ENCODE results near the gene SYCP1. TPM values are rescaled to one million over a fixed set of nuclear protein-coding genes. Genes with fewer than 3 reads are reported as not detected.

SYCP1 gene
- total RNA-seq, 4 donors from 2014 or later: not detected

- peaks cover 0 to 4% (median 0%) of the 10 kb centered on the region in 4 donors for H3K4me1 ChIP-seq
- in situ Hi-C loops (cut with MboI; ENCODE audit: low pct_ligation_motif_present in 1 of 4, low pct_unique_long_range_greater_than_20kb in 1 of 4, low sequenced_read_pairs in 3 of 4): loop anchor here in 2 of 4 donors (25.0 kb wide), 1 partner anchor 590 kb away; no protein-coding TSS in a partner anchor
- no peaks in the 10 kb centered on the region for H3K9me3 ChIP-seq
- H3K27me3 ChIP-seq: no peaks in the 10 kb centered on the region
- no peak for DNase-seq
- no peaks in the 10 kb centered on the region for H3K36me3 ChIP-seq
- H3K27ac ChIP-seq: no peak overlapping the region
- intact Hi-C loops (cut with DNase I; ENCODE audit: low total_unique reads): no loop called here
- TF ChIP-seq CTCF (IDR thresholded peaks at IDR 0.05) (no peak), POLR2AphosphoS5 (IDR thresholded peaks at IDR 0.05) (no peak), EP300 (IDR thresholded peaks at IDR 0.05; ENCODE audit: low read depth) (no peak), POLR2A (IDR thresholded peaks at IDR 0.05) (no peak)
- H3K4me3 ChIP-seq: no peak overlapping the region
Measured at GRCh38 chr1:114997510-114998289, 143.0 kb downstream of the SYCP1 start.

- Histone ChIP-seq H3K27ac (no peak overlapping the region), H3K4me3 (no peak overlapping the region), H3K27me3 (no peaks in the 10 kb centered on the region), H3K36me3 (no peaks in the 10 kb centered on the region), H3K4me1 (no peaks in the 10 kb centered on the region), H3K9me3 (no peaks in the 10 kb centered on the region)
- DNase-seq: no peak
- WGBS, 2 donors (ENCODE audit: low coverage in 1 of 2): 80 to 89% methylated on average over 2 of the region's 2 CpGs
- intact Hi-C loops (cut with DNase I; ENCODE audit: low total_unique reads): no loop called here
- TF ChIP-seq POLR2AphosphoS5 (IDR thresholded peaks at IDR 0.05) (no peak), POLR2A (IDR thresholded peaks at IDR 0.05) (no peak), CTCF (IDR thresholded peaks at IDR 0.05) (no peak), EP300 (IDR thresholded peaks at IDR 0.05; ENCODE audit: low read depth) (no peak)
- in situ Hi-C loops (cut with MboI; ENCODE audit: low pct_ligation_motif_present in 1 of 4, low pct_unique_long_range_greater_than_20kb in 1 of 4, low sequenced_read_pairs in 3 of 4): no loop called here
Measured at GRCh38 chr1:115006191-115006590, 151.5 kb downstream of the SYCP1 start.

- Histone ChIP-seq H3K4me3 (no peak overlapping the region), H3K27me3 (no peaks in the 10 kb centered on the region), H3K36me3 (no peaks in the 10 kb centered on the region), H3K4me1 (no peaks in the 10 kb centered on the region), H3K27ac (no peak overlapping the region), H3K9me3 (no peaks in the 10 kb centered on the region)
- intact Hi-C loops (cut with DNase I; ENCODE audit: low total_unique reads) (no loop called here), in situ Hi-C loops (cut with MboI; ENCODE audit: low pct_ligation_motif_present in 1 of 4, low pct_unique_long_range_greater_than_20kb in 1 of 4, low sequenced_read_pairs in 3 of 4) (no loop called here)
- 83 to 100% methylated on average over 1 of the region's 1 CpG for WGBS, 2 donors (ENCODE audit: low coverage in 1 of 2)
- no peak for DNase-seq
- TF ChIP-seq CTCF (IDR thresholded peaks at IDR 0.05) (no peak), EP300 (IDR thresholded peaks at IDR 0.05; ENCODE audit: low read depth) (no peak), POLR2A (IDR thresholded peaks at IDR 0.05) (no peak), POLR2AphosphoS5 (IDR thresholded peaks at IDR 0.05) (no peak)
Measured at GRCh38 chr1:115012006-115012405, 157.3 kb downstream of the SYCP1 start.

GRCh38 chr1:115012434-115012833 lies 157.8 kb downstream of the SYCP1 start:
- no peak overlapping the region for H3K27ac ChIP-seq
- no peaks in the 10 kb centered on the region for H3K36me3 ChIP-seq
- H3K4me3 ChIP-seq: no peak overlapping the region
- no peaks in the 10 kb centered on the region for H3K4me1 ChIP-seq
- no peak for DNase-seq
- WGBS, 2 donors (ENCODE audit: low coverage in 1 of 2): 75 to 86% methylated on average over 1 of the region's 1 CpG
- TF ChIP-seq POLR2AphosphoS5 (IDR thresholded peaks at IDR 0.05) (no peak), CTCF (IDR thresholded peaks at IDR 0.05) (no peak), POLR2A (IDR thresholded peaks at IDR 0.05) (no peak), EP300 (IDR thresholded peaks at IDR 0.05; ENCODE audit: low read depth) (no peak)
- intact Hi-C loops (cut with DNase I; ENCODE audit: low total_unique reads) (no loop called here), in situ Hi-C loops (cut with MboI; ENCODE audit: low pct_ligation_motif_present in 1 of 4, low pct_unique_long_range_greater_than_20kb in 1 of 4, low sequenced_read_pairs in 3 of 4) (no loop called here)
- H3K27me3 ChIP-seq: no peaks in the 10 kb centered on the region
- H3K9me3 ChIP-seq: no peaks in the 10 kb centered on the region

Measured in transverse colon (tissue), 4 donors.